Brain microvascular endothelial cell (primary cell): Measurements from ENCODE around the gene ZFPL1.

Experiments used
- DNase-seq: peaks from one replicate; pipeline ENCODE4 v3.0.0-alpha.2; 2020
- H3K27ac ChIP-seq: fragments of 250-450 bp; sonication (Bioruptor Pico); 2 replicates; pipeline ENCODE4 v1.5.1; 2020; ENCODE audit warnings: mild to moderate bottlenecking, moderate library complexity
- H3K27me3 ChIP-seq: fragments of 250-450 bp; sonication (Bioruptor Pico); replicated peaks from 2 replicates; pipeline ENCODE4 v1.5.1; 2020; ENCODE audit warnings: mild to moderate bottlenecking
- H3K36me3 ChIP-seq: fragments of 250-450 bp; sonication (Bioruptor Pico); replicated peaks from 2 replicates; pipeline ENCODE4 v1.5.1; 2020; ENCODE audit warnings: mild to moderate bottlenecking
- H3K4me3 ChIP-seq: 2 replicates; pipeline ENCODE4 v1.5.1; 2011; ENCODE audit warnings: low read depth, mild to moderate bottlenecking, control low read depth, low read length, moderate library complexity
- in situ Hi-C: cut with HindIII; loops from 2 replicates; pipeline ENCODE4 v1.10.0; 2017; ENCODE audit warnings: low sequenced_read_pairs, low pct_ligation_motif_present
- TF ChIP-seq, protein P1 (sequence below): IDR thresholded peaks from 2 replicates; pipeline ENCODE4 v1.5.1; 2011; ENCODE audit warnings: low read depth, mild to moderate bottlenecking, moderate library complexity, low read length, control low read depth, inconsistent platforms; ENCODE audit errors: missing control alignments

The ZFPL1 gene

DNA sequence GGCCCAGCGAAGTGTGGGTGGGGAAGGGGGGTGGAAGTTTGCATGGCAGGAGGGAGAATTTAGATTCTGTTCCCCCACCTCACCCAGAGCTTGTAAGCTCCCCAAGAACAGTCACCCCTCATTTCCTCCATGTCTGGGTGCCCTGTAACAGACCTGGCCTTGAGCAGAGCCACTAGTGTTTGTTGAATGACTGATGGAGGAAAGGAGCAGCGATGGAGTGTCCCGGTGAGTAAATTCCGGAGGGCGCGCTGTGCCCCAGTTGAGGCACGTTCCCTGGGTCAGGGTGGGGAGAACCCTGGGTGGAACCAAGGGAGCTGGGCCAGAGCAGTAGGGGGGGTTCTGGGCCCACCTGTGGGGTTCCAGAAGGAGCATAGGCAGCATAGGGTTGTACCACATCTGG, 26.5 kb upstream of the ZFPL1 start:
- no peak overlapping the region for H3K27ac ChIP-seq
- H3K4me3 ChIP-seq, result no peak overlapping the region
- no peak for DNase-seq
- in situ Hi-C loops, result no loop called here
- TF ChIP-seq, protein P1, sequence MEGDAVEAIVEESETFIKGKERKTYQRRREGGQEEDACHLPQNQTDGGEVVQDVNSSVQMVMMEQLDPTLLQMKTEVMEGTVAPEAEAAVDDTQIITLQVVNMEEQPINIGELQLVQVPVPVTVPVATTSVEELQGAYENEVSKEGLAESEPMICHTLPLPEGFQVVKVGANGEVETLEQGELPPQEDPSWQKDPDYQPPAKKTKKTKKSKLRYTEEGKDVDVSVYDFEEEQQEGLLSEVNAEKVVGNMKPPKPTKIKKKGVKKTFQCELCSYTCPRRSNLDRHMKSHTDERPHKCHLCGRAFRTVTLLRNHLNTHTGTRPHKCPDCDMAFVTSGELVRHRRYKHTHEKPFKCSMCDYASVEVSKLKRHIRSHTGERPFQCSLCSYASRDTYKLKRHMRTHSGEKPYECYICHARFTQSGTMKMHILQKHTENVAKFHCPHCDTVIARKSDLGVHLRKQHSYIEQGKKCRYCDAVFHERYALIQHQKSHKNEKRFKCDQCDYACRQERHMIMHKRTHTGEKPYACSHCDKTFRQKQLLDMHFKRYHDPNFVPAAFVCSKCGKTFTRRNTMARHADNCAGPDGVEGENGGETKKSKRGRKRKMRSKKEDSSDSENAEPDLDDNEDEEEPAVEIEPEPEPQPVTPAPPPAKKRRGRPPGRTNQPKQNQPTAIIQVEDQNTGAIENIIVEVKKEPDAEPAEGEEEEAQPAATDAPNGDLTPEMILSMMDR, result no peak
- H3K36me3 ChIP-seq, result no peaks in the 10 kb centered on the region
- H3K27me3 ChIP-seq, result no peaks in the 10 kb centered on the region

DNA sequence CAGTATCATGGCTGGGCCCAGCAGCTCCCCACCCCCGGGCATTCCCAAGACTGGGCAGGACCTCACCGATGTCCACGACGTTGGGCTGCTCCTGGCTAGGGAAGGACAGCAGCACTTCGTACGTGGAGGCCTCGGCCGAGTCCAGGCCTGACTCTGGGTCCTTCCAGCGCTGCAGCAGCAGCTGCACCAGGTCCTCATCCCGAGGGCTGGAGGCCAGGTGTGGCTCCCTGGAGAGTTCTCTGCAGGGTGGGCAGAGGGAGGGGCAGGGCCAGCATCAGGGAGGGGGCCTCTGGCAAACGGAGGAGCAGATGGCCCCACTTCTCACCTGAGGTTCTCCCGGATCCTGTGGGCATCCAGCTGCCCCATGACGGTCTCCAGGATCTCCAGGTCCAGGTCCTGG, 26.0 kb upstream of the ZFPL1 start:
- no peak overlapping the region for H3K27ac ChIP-seq
- H3K36me3 ChIP-seq, result no peaks in the 10 kb centered on the region
- in situ Hi-C loops, result no loop called here
- no peak for DNase-seq
- H3K4me3 ChIP-seq, result no peak overlapping the region
- TF ChIP-seq, protein P1, result no peak
- H3K27me3 ChIP-seq, result no peaks in the 10 kb centered on the region

DNA sequence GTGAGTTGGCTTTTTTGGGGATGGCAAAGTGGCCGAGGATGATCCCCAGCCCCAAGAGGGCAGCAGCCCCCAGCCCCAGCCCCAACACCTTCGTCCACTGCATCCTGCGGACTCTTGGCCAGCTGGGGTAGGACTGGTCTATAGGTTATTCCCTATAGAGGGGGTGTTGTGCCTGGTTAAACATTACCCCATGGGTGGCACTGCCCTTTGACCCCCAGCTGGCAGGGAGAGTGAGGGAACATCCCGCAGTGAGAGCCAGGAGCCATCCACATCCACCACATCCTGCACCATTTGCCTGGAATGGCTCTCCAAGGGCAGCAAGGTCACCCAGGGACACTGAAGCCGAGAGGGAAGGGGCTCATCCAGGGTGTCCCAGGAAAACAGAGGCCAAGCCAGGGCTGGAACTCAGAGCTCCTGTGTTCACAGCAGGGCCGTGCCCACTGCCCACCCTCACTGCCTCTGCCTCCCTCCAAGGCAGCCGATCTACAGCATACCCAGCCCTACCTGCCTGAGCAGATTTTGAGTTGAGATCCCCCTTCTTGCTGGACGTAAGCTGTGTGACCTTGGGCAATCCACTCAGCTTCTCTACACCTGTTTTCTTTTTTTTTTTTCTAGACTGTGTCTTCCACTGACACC, 25.5 kb upstream of the ZFPL1 start, which contains the start of gene NAALADL1:
Gene NAALADL1, minus strand, starts transcription at position 135 of the 636 bp plus-strand sequence. Its CDS starts 32 bp downstream, at position 103.
- in situ Hi-C loops, result no loop called here
- Histone ChIP-seq H3K4me3 (no peak within 1 kb of the TSS), H3K27me3 (no peaks in the 10 kb centered on the region), H3K36me3 (no peaks in the 10 kb centered on the region), H3K27ac (no peak within 1 kb of the TSS)
- no peak for DNase-seq
- TF ChIP-seq, protein P1, result no peak

DNA sequence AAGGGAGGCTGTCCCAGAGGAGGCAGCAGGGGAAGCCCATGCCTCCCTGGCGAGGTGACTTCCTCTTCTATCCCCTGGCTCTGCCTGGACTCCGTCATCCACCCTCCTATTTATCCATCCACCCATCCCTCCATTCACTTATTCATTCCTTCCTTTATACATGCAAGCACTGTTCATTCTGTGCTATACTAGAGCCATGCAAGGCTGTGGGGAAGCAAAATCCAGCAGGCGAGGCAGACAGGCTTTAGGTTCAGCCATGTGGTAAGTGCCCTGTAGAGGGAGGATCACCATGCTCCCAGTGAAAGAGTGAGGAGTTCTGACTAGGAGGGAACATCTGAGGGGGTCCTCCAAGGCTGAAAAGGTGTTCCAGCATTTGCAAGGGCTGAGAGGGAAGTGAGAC, 24.5 kb upstream of the ZFPL1 start:
- Histone ChIP-seq H3K27me3 (no peaks in the 10 kb centered on the region), H3K4me3 (no peak overlapping the region), H3K27ac (no peak overlapping the region), H3K36me3 (no peaks in the 10 kb centered on the region)
- in situ Hi-C loops, result no loop called here
- DNase-seq, result no peak
- TF ChIP-seq, protein P1, result no peak

DNA sequence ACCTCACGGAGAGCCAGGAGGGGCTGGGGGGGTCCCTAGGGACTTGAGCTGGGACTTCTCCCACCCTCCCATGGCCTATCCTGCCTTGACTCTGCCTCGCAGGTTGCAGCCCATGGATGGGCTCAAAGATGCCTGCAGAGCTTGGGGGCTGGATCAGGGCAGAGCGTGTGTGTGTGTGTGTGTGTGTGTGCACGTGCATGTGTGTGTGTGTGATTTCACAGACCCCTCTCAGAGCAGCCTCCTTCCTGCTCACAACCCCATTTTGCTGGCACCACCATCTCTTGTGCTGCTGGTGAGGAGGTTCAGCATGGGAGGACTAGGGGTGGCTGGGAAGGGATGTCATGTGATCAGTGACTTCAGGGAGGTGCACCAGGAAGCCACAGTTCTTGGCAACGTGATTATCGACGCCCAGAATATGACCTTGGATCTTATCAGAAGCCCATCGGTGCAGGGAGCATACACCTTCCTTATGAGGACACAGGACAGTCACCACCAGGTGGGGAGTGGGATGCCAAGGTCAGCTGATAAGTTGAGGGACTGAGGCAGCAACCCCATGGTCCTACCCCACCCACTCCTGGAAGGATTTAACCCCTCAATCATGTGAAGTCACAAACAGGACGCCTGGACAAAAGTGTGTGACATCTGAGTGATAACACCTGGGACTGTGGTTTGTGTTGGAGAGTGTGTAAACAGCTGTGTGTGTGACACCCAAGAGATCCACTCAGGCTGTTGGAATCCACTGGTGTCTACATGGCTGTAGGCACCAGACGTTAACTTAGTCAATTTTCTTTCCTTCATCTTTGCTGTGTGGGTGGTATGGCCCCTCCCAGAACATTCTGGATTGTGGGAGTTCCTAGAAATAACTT, 23.8 kb upstream of the ZFPL1 start:
- Histone ChIP-seq H3K27ac (no peak overlapping the region), H3K27me3 (no peaks in the 10 kb centered on the region), H3K4me3 (no peak overlapping the region), H3K36me3 (no peaks in the 10 kb centered on the region)
- no peak for DNase-seq
- in situ Hi-C loops, result no loop called here
- TF ChIP-seq, protein P1, result no peak
